ENCODE measurements around the gene HINT1.
A peak's percentile ranks its signal among the peaks of the same experiment; 100 is the strongest.

The HINT1 gene

GRCh38 chr5:131109540-131110255 lies 55.4 kb downstream of the HINT1 start:
- peak in 1 of 2 experiments; percentile 60 for DNase-seq
